ENCODE results near the gene MED14.

The MED14 gene

DNA sequence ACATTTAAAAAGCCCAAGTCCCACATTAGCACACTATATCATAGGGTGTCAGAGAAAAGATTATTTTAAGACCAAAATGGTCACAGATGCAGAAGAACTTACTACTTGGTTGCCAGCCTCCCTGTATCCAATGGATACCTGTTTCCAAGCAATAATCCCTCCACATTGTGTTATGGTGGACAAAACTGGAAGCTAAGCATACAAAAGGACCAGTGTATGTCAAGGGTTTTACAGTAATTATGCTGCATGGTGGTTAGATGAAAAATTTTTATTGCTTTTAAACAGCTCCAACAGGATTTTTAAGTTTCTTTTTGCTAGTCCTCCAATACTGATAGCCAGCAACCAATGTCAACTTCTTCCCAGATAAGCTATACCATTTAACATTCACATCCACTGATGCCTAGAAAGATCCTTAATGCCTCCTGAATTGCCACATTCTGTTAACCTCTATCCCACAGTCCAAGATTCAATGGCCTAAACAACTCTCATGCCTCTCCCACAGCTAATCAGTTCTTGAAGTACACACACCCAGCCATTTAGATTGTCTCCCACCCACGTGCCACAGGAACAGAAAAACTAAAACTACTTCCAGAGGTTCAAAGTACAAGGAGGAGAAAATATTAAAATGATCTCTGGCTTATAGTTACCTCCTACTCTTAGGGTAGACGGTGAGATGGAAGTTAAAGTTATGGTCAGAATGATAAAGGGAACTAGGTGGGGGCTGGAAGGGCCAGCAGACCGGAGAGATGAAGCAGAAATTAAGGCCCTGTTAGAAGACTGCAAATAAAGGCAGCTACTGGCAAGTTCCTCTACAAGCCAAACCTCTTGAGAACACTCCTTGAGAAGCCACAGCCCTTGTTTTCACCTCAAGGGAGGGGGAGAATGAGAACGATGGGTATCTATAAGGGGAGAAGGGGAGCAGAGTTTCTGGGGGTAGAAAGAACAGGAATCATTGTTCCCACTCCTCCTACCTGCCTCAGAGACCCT lies 5.5 kb downstream of the MED14 start:
- no peak for DNase-seq

GRCh38 chrX:40727581-40728252 lies 7.6 kb downstream of the MED14 start:
- no peak for DNase-seq

GRCh38 chrX:40727093-40727492 lies 8.2 kb downstream of the MED14 start:
- no peak for DNase-seq

DNA sequence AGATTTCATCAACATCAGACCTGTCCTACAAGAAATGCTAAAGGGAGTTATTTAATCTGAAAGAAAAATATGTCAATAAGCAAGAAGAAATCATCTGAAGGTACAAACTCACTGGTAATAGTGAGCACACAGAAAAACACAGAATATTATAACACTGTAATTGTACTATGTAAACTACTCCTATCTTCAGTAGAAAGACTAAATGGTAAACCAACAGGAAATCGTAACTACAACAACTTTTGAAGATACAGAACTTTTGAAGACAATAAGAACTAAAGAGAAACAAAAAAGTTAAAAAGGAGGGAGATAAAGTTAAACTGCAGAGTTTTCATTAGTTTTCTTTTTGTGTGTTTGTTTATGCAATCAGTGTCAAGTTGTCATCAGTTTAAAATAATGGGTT lies 12.4 kb downstream of the MED14 start:
- no peak for DNase-seq

- DNase-seq, result no peak
Observed at GRCh38 chrX:40721489-40722106, 13.7 kb downstream of the MED14 start.

DNA sequence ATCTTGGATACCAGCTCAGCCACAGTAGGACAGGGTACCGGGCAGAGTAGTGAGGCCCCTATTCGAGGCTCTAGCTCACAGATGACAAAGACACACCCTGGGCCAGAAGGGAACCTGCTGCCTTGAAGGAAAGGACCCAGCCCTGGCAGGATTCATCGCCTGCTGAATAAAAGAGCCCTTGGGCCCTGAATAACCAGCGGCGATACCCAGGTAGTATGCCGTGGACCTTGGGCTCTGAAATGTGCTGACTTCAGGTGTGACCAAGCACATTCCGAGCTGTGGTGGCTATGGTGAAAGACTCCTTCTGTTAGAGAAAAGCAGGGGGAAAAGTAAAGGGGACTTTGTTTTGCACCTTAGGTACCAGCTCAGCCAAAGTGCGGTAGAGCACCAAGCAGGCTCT lies 14.6 kb downstream of the MED14 start:
- no peak for DNase-seq

- no peak for DNase-seq
Observed at GRCh38 chrX:40720339-40720738, 15.0 kb downstream of the MED14 start.

DNA sequence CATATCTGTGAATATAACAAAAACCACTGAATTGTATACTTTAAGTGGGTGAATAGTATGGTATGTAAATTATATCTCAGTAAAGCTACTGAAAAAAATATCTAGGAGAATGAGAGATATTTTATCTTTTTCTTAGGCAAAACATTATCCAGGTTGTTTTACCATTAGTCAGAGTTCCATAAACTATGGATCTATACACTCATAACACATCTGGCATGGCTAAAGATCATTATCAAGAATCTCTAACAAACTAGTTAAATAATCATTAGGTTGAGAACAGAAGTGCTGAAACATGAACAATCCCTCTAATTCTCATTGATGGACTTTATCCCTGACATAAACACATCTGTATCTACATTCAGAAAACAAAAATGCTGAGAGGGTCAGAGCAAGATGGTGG lies 15.6 kb downstream of the MED14 start:
- DNase-seq, result no peak

GRCh38 chrX:40719218-40719617 lies 16.1 kb downstream of the MED14 start:
- no peak for DNase-seq

GRCh38 chrX:40709395-40709794 lies 25.9 kb downstream of the MED14 start:
- DNase-seq, result no peak

- no peak for DNase-seq
Observed at GRCh38 chrX:40705658-40706312, 29.6 kb downstream of the MED14 start.

- no peak for DNase-seq
Observed at GRCh38 chrX:40700640-40701342, 34.6 kb downstream of the MED14 start.

DNA sequence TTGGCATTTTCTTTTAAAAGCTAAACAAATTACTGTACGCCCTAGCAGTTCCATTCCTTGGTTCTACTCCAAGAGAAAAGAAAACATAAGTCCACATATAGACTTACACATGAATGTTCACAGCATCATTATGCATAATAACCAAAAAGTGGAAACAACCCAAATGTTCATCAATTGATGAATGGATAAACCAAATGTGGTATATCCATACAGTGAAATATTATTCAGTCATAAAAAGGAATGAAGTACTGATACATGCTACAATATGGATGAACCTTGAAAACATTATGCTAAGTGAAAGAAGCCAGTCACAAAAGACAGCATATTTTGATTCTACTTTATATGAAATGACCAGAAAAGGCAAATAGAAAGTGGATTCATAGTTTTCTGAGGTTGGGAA lies 36.5 kb downstream of the MED14 start:
- no peak for DNase-seq

- no peak for DNase-seq
Observed at GRCh38 chrX:40694802-40695201, 40.5 kb downstream of the MED14 start.

DNA sequence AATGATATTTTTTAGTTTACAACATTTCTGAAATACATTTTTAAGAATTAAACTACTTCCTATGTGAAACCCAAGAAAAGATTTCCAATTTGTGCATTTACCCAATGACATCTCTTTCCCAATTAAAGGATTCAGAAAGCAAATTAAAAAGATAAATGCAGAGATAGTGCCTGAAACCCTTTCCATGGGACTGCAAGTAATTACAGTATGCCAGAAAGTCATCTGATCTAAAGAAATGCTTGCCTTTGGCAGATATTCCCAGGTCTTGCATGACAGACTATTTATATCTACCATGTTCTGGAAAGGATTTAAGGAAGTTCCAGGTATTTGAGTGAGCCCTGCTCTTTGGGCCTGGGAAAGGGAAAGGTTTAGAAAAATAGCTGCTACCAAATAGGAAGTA lies 46.4 kb downstream of the MED14 start:
- no peak for DNase-seq

- no peak for DNase-seq
Observed at GRCh38 chrX:40687169-40687568, 48.2 kb downstream of the MED14 start.

DNA sequence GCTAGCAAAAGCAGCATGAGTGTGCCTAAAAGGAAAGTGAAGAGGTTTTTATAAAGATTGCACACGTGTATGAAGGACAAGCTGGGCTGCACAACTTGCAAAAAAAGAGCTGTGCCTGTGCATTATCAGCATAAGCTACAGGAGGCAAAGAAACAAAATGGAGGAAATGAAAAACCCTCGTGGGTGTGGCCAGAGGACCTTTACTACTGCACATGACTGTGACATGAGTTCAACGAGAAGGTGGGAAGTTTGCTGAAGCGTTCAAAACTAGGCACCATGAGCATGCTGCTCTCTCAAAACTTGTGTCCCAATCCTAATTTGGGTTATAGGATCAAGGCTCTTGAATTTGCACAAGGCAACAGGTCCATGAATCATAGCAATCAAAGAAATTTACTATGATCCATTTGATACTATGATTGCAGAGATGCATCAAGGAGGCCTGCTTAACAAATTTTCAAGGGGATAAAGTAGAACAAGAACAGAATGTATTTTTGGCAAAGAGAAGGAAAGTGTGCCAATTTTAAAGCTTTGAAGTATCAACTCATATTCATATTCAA lies 49.9 kb downstream of the MED14 start:
- DNase-seq, result no peak

GRCh38 chrX:40684092-40684491 lies 51.2 kb downstream of the MED14 start:
- no peak for DNase-seq

GRCh38 chrX:40683245-40683644 lies 52.1 kb downstream of the MED14 start:
- no peak for DNase-seq

- no peak for DNase-seq
Observed at GRCh38 chrX:40671126-40671525, 64.2 kb downstream of the MED14 start.

GRCh38 chrX:40663880-40664630 lies 71.3 kb downstream of the MED14 start:
- DNase-seq, result no peak
